Activated CD4-positive, alpha-beta T cell treated with anti-CD3 and anti-CD28 coated beads for 36 hours (primary cell): ENCODE data around the gene MAOB. TPM values are rescaled to one million over a fixed set of nuclear protein-coding genes. Genes with fewer than 3 reads are reported as not detected.

Experiments used
- ATAC-seq: fragments of 200-7000 bp; cut with Tn5 transposase; one replicate; pipeline ENCODE4 v1.10.0; 2021; ENCODE audit warnings: mild to moderate bottlenecking, moderate library complexity
- CTCF ChIA-PET: fragments of 350-600 bp; sonication (Branson Sonifier 250); formaldehyde crosslinking; loops from one replicate; lab custom pipeline; 2021; ENCODE audit warnings: antibody characterized with exemption; lab: Charles Lee
- POLR2A ChIA-PET: fragments of 350-600 bp; sonication (Branson Sonifier 250); formaldehyde crosslinking; loops from one replicate; lab custom pipeline; 2021; ENCODE audit warnings: antibody characterized with exemption, inconsistent platforms; lab: Charles Lee
- DNase-seq: peaks from one replicate; pipeline ENCODE4 v3.0.0-alpha.2; 2020
- H3K27ac Mint-ChIP-seq: one replicate; pipeline ENCODE4 v1.8.0; 2021; ENCODE audit warnings: mixed read lengths
- H3K27me3 Mint-ChIP-seq: one replicate; pipeline ENCODE4 v1.8.0; 2021; ENCODE audit warnings: mixed read lengths
- H3K36me3 Mint-ChIP-seq: one replicate; pipeline ENCODE4 v1.8.0; 2021; ENCODE audit warnings: low read depth, mixed read lengths
- H3K4me1 Mint-ChIP-seq: one replicate; pipeline ENCODE4 v1.8.0; 2021; ENCODE audit warnings: mixed read lengths
- H3K4me3 Mint-ChIP-seq: one replicate; pipeline ENCODE4 v1.8.0; 2021; ENCODE audit warnings: mild to moderate bottlenecking, moderate library complexity, mixed read lengths
- H3K9me3 Mint-ChIP-seq: one replicate; pipeline ENCODE4 v1.8.0; 2021; ENCODE audit warnings: low read depth, mixed read lengths
- intact Hi-C, 2 experiments: fragments of 100-400 bp; cut with DNase I in 1 of 2; cut with micrococcal nuclease in 1 of 2; formaldehyde crosslinking; loops; one replicate each; pipeline versions ENCODE4 v1.14.2 to v1.15.1; 2022 to 2024; cut with DNase I, micrococcal nuclease
- total RNA-seq, 2 experiments: library from RNA; stranded (reverse); gene quantifications; one replicate each; pipeline ENCODE4 v1.2.3, GENCODE V29; 2021

The MAOB gene
- total RNA-seq, 2 experiments from 2014 or later: 0.09 to 0.21 TPM

GRCh38 chrX:43853225-43853828 lies 28.9 kb downstream of the MAOB start:
- no peaks in the 10 kb centered on the region for H3K9me3 Mint-ChIP-seq
- no peaks in the 10 kb centered on the region for H3K36me3 Mint-ChIP-seq
- intact Hi-C loops: no loop called here
- H3K4me3 Mint-ChIP-seq: no peak overlapping the region
- H3K27me3 Mint-ChIP-seq: no peaks in the 10 kb centered on the region
- DNase-seq: no peak
- POLR2A ChIA-PET: no interaction called here
- ATAC-seq: no peak
- CTCF ChIA-PET: no interaction called here
- H3K4me1 Mint-ChIP-seq: no peaks in the 10 kb centered on the region
- H3K27ac Mint-ChIP-seq: no peak overlapping the region

DNA sequence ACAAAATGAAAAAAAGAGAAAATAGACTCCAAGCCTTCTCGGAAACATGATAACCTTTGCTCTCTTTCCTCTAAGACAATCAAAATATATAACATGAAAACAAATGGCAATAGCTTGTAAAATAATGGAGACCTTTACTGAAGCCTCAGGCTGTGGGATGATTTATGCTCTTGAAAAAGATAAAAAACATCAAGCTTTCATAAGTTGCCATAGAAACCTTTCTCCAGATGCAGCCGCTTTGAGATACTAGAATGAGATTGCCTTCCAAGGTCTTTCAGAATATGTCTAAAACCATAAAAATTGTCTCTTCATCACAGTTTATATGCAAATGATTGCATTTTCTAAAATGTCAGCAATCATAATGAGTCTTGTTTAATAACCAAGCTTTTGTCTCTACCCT lies 31.6 kb downstream of the MAOB start:
- Mint-ChIP-seq H3K27me3 (no peaks in the 10 kb centered on the region), H3K4me1 (no peaks in the 10 kb centered on the region), H3K36me3 (no peaks in the 10 kb centered on the region), H3K9me3 (no peaks in the 10 kb centered on the region), H3K4me3 (no peak overlapping the region), H3K27ac (no peak overlapping the region)
- CTCF ChIA-PET: no interaction called here
- ATAC-seq: no peak
- intact Hi-C loops: no loop called here
- POLR2A ChIA-PET: no interaction called here
- DNase-seq: no peak

DNA sequence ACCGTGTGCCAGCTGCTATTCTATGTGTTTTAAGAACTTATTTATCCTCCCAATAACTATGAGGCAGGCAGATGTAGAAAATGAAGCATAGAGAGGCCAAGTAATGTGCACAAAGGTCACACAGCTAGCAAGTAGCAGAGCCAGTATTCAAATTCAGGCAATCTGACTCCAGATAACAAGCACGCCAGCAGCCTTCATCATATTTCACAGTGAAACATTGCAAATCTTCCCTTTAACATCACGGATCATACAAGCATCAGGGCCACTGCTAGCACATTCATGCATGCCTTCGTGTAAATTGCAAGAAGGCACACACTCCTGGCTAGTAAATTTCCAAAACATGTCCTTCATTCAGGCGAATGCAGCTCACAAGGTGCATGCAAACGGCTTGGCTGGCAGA lies 33.1 kb downstream of the MAOB start:
- ATAC-seq: no peak
- H3K27me3 Mint-ChIP-seq: no peaks in the 10 kb centered on the region
- H3K4me3 Mint-ChIP-seq: no peak overlapping the region
- ChIA-PET CTCF (no interaction called here), POLR2A (no interaction called here)
- no peak overlapping the region for H3K27ac Mint-ChIP-seq
- no peaks in the 10 kb centered on the region for H3K9me3 Mint-ChIP-seq
- no peaks in the 10 kb centered on the region for H3K4me1 Mint-ChIP-seq
- no peaks in the 10 kb centered on the region for H3K36me3 Mint-ChIP-seq
- DNase-seq: no peak
- intact Hi-C loops: no loop called here

DNA sequence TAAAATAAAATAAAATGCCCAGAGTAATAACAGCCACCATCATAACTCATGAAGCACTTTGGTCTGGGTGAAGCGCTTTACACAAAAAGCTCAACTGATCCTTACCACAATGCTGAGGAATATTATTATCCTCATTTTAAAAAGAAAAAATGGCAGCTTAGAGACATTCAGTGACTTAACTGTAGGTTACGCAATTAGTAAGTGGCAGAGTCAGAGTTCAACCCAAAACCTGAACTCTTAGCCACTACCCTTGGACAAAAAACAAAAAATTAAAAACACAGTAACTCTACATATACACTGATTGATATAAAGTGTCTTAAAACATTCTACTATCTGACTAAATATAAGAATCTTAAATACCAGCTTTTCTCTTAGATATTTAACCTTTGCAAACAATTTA lies 34.9 kb downstream of the MAOB start:
- CTCF ChIA-PET: no interaction called here
- ATAC-seq: no peak
- Mint-ChIP-seq H3K36me3 (no peaks in the 10 kb centered on the region), H3K27ac (no peak overlapping the region), H3K9me3 (no peaks in the 10 kb centered on the region), H3K4me3 (no peak overlapping the region), H3K4me1 (no peaks in the 10 kb centered on the region), H3K27me3 (no peaks in the 10 kb centered on the region)
- intact Hi-C loops: no loop called here
- POLR2A ChIA-PET: no interaction called here
- no peak for DNase-seq

- Mint-ChIP-seq H3K27ac (no peak overlapping the region), H3K9me3 (no peaks in the 10 kb centered on the region), H3K36me3 (no peaks in the 10 kb centered on the region), H3K27me3 (no peaks in the 10 kb centered on the region), H3K4me1 (no peaks in the 10 kb centered on the region), H3K4me3 (no peak overlapping the region)
- ATAC-seq (no peak), DNase-seq (no peak)
- ChIA-PET CTCF (no interaction called here), POLR2A (no interaction called here)
- intact Hi-C loops: no loop called here
Observed at GRCh38 chrX:43846558-43846957, 35.7 kb downstream of the MAOB start.

GRCh38 chrX:43845776-43846175 lies 36.5 kb downstream of the MAOB start:
- DNase-seq: no peak
- H3K36me3 Mint-ChIP-seq: no peaks in the 10 kb centered on the region
- CTCF ChIA-PET: no interaction called here
- ATAC-seq: no peak
- H3K27ac Mint-ChIP-seq: no peak overlapping the region
- no peaks in the 10 kb centered on the region for H3K9me3 Mint-ChIP-seq
- no peak overlapping the region for H3K4me3 Mint-ChIP-seq
- intact Hi-C loops: no loop called here
- H3K4me1 Mint-ChIP-seq: no peaks in the 10 kb centered on the region
- POLR2A ChIA-PET: no interaction called here
- H3K27me3 Mint-ChIP-seq: no peaks in the 10 kb centered on the region

GRCh38 chrX:43840265-43840664 lies 42.0 kb downstream of the MAOB start:
- POLR2A ChIA-PET: interaction anchor here (0.6 kb wide), 1 partner anchor 1099 kb away, joined by 5 read pairs; no protein-coding TSS in a partner anchor
- ATAC-seq: no peak
- no peak for DNase-seq
- H3K4me3 Mint-ChIP-seq: no peak overlapping the region
- H3K9me3 Mint-ChIP-seq: no peaks in the 10 kb centered on the region
- no peaks in the 10 kb centered on the region for H3K4me1 Mint-ChIP-seq
- H3K27ac Mint-ChIP-seq: no peak overlapping the region
- no peaks in the 10 kb centered on the region for H3K36me3 Mint-ChIP-seq
- no peaks in the 10 kb centered on the region for H3K27me3 Mint-ChIP-seq
- CTCF ChIA-PET: no interaction called here
- intact Hi-C loops: no loop called here

- H3K27me3 Mint-ChIP-seq: no peaks in the 10 kb centered on the region
- H3K4me3 Mint-ChIP-seq: no peak overlapping the region
- intact Hi-C loops: loop anchor here in 1 of 2 experiments (1.0 to 5.0 kb wide), 3 partner anchors 101 to 406 kb away; no protein-coding TSS in a partner anchor
- H3K36me3 Mint-ChIP-seq: no peaks in the 10 kb centered on the region
- CTCF ChIA-PET: interaction anchor here (0.8 to 1.9 kb wide), 6 partner anchors 11 to 407 kb away, joined by 3 to 4 read pairs (median 3); no protein-coding TSS in a partner anchor
- H3K9me3 Mint-ChIP-seq: no peaks in the 10 kb centered on the region
- H3K4me1 Mint-ChIP-seq: no peaks in the 10 kb centered on the region
- H3K27ac Mint-ChIP-seq: no peak overlapping the region
- POLR2A ChIA-PET: no interaction called here
- ATAC-seq (no peak), DNase-seq (no peak)
Observed at GRCh38 chrX:43836435-43837184, 45.6 kb downstream of the MAOB start.

- no peak overlapping the region for H3K4me3 Mint-ChIP-seq
- H3K36me3 Mint-ChIP-seq: no peaks in the 10 kb centered on the region
- no peaks in the 10 kb centered on the region for H3K27me3 Mint-ChIP-seq
- H3K4me1 Mint-ChIP-seq: no peaks in the 10 kb centered on the region
- intact Hi-C loops: loop anchor here in 1 of 2 experiments (5.0 kb wide), 2 partner anchors 102 to 407 kb away; no protein-coding TSS in a partner anchor
- ChIA-PET POLR2A (no interaction called here), CTCF (interaction anchor here (0.6 to 1.9 kb wide), 7 partner anchors 10 to 408 kb away, joined by 3 to 4 read pairs (median 3); no protein-coding TSS in a partner anchor)
- DNase-seq: no peak
- ATAC-seq: no peak
- H3K27ac Mint-ChIP-seq: no peak overlapping the region
- no peaks in the 10 kb centered on the region for H3K9me3 Mint-ChIP-seq
Observed at GRCh38 chrX:43835559-43835958, 46.7 kb downstream of the MAOB start.

DNA sequence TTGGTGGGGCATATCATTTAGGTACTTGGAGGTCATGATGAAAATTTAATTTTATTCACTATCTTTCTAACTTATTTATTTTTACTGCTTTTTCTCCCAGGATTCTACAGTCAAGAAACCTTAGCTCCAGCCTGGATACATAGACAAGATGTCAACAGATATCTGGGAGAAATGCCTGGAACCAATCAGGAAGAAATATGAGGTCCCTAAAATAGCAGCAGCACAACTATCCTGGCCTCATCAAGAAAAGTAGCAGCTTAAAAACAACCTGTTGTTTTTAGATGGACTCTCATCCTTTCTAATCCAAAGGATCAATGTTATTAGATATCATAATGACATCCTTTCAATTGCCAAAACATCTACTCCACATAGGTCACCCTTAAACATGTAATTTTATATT lies 54.5 kb downstream of the MAOB start:
- H3K27me3 Mint-ChIP-seq: no peaks in the 10 kb centered on the region
- H3K4me1 Mint-ChIP-seq: no peaks in the 10 kb centered on the region
- no peak overlapping the region for H3K4me3 Mint-ChIP-seq
- H3K9me3 Mint-ChIP-seq: no peaks in the 10 kb centered on the region
- no peak overlapping the region for H3K27ac Mint-ChIP-seq
- ATAC-seq (no peak), DNase-seq (no peak)
- ChIA-PET CTCF (no interaction called here), POLR2A (no interaction called here)
- H3K36me3 Mint-ChIP-seq: no peaks in the 10 kb centered on the region
- intact Hi-C loops: no loop called here

DNA sequence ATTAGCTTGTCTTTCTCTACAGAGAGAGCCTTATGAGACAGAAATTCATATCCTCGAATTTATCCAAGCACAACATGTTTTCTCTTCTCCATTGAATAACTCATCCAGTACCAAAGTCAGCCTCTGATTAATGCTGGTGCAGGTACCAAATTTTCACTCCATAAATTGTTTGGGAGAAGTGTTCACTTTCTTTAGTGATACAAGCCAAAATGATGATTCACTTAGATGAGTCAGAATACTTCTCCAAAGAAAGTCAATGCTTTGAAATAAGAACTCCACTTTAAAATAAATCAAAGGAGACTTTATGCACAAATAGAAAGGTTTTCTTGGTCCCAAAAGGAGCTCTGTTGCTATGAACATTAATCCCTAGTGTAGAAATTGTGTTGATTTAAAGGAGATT lies 60.2 kb downstream of the MAOB start:
- Mint-ChIP-seq H3K4me1 (no peaks in the 10 kb centered on the region), H3K27me3 (peaks cover 3% of the 10 kb centered on the region), H3K9me3 (no peaks in the 10 kb centered on the region), H3K36me3 (no peaks in the 10 kb centered on the region), H3K27ac (no peak overlapping the region), H3K4me3 (no peak overlapping the region)
- DNase-seq (no peak), ATAC-seq (no peak)
- ChIA-PET CTCF (no interaction called here), POLR2A (no interaction called here)
- intact Hi-C loops: no loop called here

DNA sequence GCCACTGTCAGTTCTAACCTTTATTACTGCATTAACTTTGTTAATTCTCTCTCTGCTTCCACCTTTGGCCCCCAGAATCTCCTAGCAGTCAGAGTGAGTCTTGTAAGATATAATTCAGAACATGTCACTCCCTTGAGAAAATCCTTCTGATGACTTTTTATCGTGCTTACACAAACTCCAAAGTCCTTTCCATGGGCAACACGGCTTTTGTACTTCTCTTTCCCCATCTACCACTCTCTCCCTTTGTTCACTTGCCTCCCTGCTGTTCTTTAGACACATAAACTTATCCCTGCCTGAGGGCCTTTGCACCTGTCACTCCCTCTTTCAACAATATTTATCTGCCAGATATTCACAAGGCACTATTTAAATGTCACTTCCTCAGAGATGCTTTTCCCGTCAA lies 64.8 kb downstream of the MAOB start:
- no peaks in the 10 kb centered on the region for H3K9me3 Mint-ChIP-seq
- no peak overlapping the region for H3K4me3 Mint-ChIP-seq
- intact Hi-C loops: no loop called here
- ATAC-seq: no peak
- DNase-seq: no peak
- POLR2A ChIA-PET: no interaction called here
- peaks cover 14% of the 10 kb centered on the region for H3K4me1 Mint-ChIP-seq
- H3K27me3 Mint-ChIP-seq: peaks cover 3% of the 10 kb centered on the region
- H3K36me3 Mint-ChIP-seq: no peaks in the 10 kb centered on the region
- CTCF ChIA-PET: no interaction called here
- no peak overlapping the region for H3K27ac Mint-ChIP-seq
